Prostate gland (tissue), 2 donors: ENCODE data around the gene IL15RA.

Source experiments
- CTCF ChIP-seq, 4 experiments: fragments of 200-600 bp in 2 of 4; fragments of 450-650 bp in 2 of 4; sonication (generic) in 2 of 4; IDR thresholded peaks; 1 replicate in 3 of 4; 2 replicates in 1 of 4; pipeline ENCODE4 v1.5.1; 2016 to 2019; ENCODE audit warnings: antibody characterized with exemption in 4 of 4, mild to moderate bottlenecking in 2 of 4, moderate library complexity in 2 of 4
- POLR2A ChIP-seq: fragments of 450-650 bp; IDR thresholded peaks from one replicate; pipeline ENCODE4 v1.6.1; 2016; ENCODE audit warnings: antibody characterized with exemption, mild to moderate bottlenecking

- no peak for TF ChIP-seq CTCF (IDR thresholded peaks at IDR 0.05)
- no peak for TF ChIP-seq POLR2A
Observed at GRCh38 chr10:6020826-6021225, 43.5 kb upstream of the IL15RA start.
